HL-60 (cell line): ENCODE results near the gene GK2.

Experiments
- TF ChIP-seq, protein P1 (sequence below): IDR thresholded peaks from 2 replicates; pipeline ENCODE4 v1.6.1; 2012; ENCODE audit warnings: low read depth; ENCODE audit not compliant: insufficient replicate concordance
- TF ChIP-seq, protein P2 (sequence below): IDR thresholded peaks from one replicate; pipeline ENCODE4 v1.5.1; 2011; ENCODE audit warnings: low read length, control low read depth, inconsistent platforms; ENCODE audit not compliant: insufficient read depth

DNA sequence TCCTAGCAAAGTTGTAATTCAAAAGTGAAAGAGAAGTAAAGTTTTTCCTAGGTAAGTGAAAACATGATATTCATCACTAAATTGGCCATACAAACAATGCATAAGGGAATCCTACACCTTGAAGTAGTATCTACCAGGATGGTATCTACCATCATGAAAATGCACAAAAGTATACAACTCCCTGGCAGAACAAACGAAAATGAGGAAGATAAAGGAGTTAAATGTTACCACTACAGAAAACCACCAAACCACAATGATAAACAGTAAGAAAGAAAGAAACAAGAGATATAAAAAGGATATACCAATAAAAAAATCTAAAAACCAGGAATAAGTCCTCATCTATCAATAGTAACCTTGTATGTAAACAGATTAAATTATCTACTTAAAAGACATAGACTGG lies 26.9 kb downstream of the GK2 start:
- TF ChIP-seq, protein P1, sequence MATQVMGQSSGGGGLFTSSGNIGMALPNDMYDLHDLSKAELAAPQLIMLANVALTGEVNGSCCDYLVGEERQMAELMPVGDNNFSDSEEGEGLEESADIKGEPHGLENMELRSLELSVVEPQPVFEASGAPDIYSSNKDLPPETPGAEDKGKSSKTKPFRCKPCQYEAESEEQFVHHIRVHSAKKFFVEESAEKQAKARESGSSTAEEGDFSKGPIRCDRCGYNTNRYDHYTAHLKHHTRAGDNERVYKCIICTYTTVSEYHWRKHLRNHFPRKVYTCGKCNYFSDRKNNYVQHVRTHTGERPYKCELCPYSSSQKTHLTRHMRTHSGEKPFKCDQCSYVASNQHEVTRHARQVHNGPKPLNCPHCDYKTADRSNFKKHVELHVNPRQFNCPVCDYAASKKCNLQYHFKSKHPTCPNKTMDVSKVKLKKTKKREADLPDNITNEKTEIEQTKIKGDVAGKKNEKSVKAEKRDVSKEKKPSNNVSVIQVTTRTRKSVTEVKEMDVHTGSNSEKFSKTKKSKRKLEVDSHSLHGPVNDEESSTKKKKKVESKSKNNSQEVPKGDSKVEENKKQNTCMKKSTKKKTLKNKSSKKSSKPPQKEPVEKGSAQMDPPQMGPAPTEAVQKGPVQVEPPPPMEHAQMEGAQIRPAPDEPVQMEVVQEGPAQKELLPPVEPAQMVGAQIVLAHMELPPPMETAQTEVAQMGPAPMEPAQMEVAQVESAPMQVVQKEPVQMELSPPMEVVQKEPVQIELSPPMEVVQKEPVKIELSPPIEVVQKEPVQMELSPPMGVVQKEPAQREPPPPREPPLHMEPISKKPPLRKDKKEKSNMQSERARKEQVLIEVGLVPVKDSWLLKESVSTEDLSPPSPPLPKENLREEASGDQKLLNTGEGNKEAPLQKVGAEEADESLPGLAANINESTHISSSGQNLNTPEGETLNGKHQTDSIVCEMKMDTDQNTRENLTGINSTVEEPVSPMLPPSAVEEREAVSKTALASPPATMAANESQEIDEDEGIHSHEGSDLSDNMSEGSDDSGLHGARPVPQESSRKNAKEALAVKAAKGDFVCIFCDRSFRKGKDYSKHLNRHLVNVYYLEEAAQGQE, result no peak
- TF ChIP-seq, protein P2, sequence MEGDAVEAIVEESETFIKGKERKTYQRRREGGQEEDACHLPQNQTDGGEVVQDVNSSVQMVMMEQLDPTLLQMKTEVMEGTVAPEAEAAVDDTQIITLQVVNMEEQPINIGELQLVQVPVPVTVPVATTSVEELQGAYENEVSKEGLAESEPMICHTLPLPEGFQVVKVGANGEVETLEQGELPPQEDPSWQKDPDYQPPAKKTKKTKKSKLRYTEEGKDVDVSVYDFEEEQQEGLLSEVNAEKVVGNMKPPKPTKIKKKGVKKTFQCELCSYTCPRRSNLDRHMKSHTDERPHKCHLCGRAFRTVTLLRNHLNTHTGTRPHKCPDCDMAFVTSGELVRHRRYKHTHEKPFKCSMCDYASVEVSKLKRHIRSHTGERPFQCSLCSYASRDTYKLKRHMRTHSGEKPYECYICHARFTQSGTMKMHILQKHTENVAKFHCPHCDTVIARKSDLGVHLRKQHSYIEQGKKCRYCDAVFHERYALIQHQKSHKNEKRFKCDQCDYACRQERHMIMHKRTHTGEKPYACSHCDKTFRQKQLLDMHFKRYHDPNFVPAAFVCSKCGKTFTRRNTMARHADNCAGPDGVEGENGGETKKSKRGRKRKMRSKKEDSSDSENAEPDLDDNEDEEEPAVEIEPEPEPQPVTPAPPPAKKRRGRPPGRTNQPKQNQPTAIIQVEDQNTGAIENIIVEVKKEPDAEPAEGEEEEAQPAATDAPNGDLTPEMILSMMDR, result no peak
